ENCODE data around the gene SMIM35.

SMIM35 gene

GRCh38 chr11:118047749-118048148 is 39.0 kb downstream of the SMIM35 start:
- Mint-ChIP-seq H3K36me3 (ENCODE audit: low read depth) (no peaks in the 10 kb centered on the region), H3K27ac (no peak overlapping the region), H3K4me3 (no peak overlapping the region), H3K27me3 (ENCODE audit: low read depth, poor library complexity) (peaks cover 50% of the 10 kb centered on the region), H3K9me3 (no peaks in the 10 kb centered on the region), H3K4me1 (peaks cover 5% of the 10 kb centered on the region)
- no peak for DNase-seq
- no peak for TF ChIP-seq CTCF (IDR thresholded peaks at IDR 0.05)

- DNase-seq: no peak
- H3K27me3 Mint-ChIP-seq (ENCODE audit: low read depth, poor library complexity): peaks cover 47% of the 10 kb centered on the region
- H3K9me3 Mint-ChIP-seq: no peaks in the 10 kb centered on the region
- H3K4me1 Mint-ChIP-seq: no peaks in the 10 kb centered on the region
- no peak for TF ChIP-seq CTCF (IDR thresholded peaks at IDR 0.05)
- no peak overlapping the region for H3K27ac Mint-ChIP-seq
- H3K4me3 Mint-ChIP-seq: no peak overlapping the region
- H3K36me3 Mint-ChIP-seq (ENCODE audit: low read depth): no peaks in the 10 kb centered on the region
These were observed 39.6 kb downstream of the SMIM35 start for GRCh38 chr11:118046964-118047700.

DNA sequence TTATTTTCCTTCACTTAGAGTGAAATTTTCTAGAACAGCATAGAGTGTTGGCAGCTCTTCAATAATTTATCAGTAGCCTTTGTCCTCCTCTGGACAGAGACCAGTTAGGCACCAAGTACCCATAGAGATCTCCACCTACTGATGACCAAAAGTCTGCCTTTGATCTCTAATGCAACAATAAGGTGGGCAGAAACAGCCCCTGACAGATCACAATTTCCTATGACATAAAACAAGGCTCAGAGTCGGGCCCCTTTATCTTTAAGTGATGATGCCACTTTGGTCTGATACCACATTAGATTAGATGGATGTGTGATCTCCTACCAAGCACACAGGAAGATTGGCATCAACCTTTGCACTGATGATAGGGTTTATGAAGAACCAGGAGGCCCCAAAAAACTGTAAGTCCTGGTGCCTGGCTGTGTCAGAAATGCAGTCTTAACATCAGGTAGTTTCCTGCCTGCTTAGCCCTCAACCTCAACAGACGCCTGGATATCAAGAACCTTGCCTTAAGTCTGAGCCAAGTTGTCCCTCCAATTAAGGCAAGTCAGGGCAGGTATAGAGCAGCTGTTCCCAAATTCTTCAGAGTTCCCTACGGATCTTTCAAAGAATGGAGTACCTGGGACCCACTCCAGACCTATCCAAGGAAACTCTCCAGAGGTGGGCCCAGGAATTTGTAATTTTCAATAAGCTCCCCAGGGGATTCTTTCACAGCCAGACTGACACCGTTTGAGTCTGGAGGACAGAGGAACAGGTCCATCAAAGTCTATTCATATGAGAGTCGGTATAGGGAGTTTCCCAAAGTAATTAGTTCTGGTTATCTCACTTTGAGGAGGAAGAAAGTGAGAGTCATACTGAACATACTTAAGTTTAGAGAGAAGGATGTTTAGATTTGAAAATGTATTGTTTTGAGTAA is 40.5 kb downstream of the SMIM35 start:
- no peaks in the 10 kb centered on the region for H3K9me3 Mint-ChIP-seq
- peaks cover 49% of the 10 kb centered on the region for H3K27me3 Mint-ChIP-seq (ENCODE audit: low read depth, poor library complexity)
- no peak overlapping the region for H3K4me3 Mint-ChIP-seq
- no peak overlapping the region for H3K27ac Mint-ChIP-seq
- H3K4me1 Mint-ChIP-seq: no peaks in the 10 kb centered on the region
- DNase-seq: no peak
- no peaks in the 10 kb centered on the region for H3K36me3 Mint-ChIP-seq (ENCODE audit: low read depth)
- TF ChIP-seq CTCF (IDR thresholded peaks at IDR 0.05): no peak

DNA sequence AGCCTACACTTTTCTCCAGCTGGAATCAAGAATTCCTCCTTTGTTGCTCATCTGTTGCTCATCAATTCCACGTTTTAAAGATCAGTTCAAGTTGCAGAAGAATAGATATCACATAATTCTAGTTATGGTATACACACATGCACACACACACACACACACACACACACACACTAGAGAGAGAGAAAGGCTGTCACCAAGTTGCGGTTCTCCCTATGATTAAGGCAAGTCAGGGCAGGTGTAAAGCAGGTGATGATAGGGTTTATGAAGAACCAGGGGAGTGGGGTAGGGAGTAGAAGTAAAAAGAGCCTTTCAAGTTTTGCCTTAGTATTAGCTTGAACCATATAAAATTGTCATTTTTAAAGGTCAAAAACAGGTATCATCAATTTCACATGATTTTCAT is 41.6 kb downstream of the SMIM35 start:
- Mint-ChIP-seq H3K4me3 (no peak overlapping the region), H3K4me1 (no peaks in the 10 kb centered on the region), H3K9me3 (no peaks in the 10 kb centered on the region), H3K27me3 (ENCODE audit: low read depth, poor library complexity) (peaks cover 40% of the 10 kb centered on the region), H3K27ac (no peak overlapping the region), H3K36me3 (ENCODE audit: low read depth) (no peaks in the 10 kb centered on the region)
- TF ChIP-seq CTCF (IDR thresholded peaks at IDR 0.05): no peak
- DNase-seq: no peak

DNA sequence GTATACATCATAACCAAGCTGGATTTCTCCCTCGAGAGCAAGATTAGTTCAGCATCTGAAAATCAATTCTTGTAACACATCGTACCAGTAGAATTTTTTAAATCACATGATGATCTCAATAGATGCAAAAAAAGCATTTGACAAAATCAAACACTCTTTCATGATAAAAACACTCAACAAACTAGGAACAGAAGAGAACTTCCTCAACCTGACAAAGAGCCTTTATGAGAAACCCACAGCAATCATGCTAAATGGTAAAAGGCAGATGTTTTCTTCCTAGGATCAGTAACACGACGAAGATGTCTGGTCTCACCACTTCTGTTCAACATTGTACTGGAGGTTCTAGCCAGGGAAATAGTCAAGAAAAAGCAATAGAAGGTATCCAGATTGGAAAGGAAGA is 44.0 kb downstream of the SMIM35 start:
- no peaks in the 10 kb centered on the region for H3K36me3 Mint-ChIP-seq (ENCODE audit: low read depth)
- no peak for DNase-seq
- H3K9me3 Mint-ChIP-seq: no peaks in the 10 kb centered on the region
- no peak overlapping the region for H3K4me3 Mint-ChIP-seq
- no peak for TF ChIP-seq CTCF (IDR thresholded peaks at IDR 0.05)
- peaks cover 37% of the 10 kb centered on the region for H3K27me3 Mint-ChIP-seq (ENCODE audit: low read depth, poor library complexity)
- H3K4me1 Mint-ChIP-seq: no peaks in the 10 kb centered on the region
- H3K27ac Mint-ChIP-seq: no peak overlapping the region
